GM23338 (cell line): ENCODE results near the gene ANKRD44.

Experiments
- EZH2 ChIP-seq: fragments of 200-600 bp; sonication (generic); IDR thresholded peaks from one replicate; pipeline ENCODE4 v1.8.0; 2017; ENCODE audit warnings: antibody characterized with exemption, mild to moderate bottlenecking, low read depth; ENCODE audit not compliant: unreplicated experiment
- JUNB ChIP-seq: IDR thresholded peaks from one replicate; pipeline ENCODE4 v1.6.1; 2016; ENCODE audit warnings: antibody characterized with exemption; ENCODE audit not compliant: unreplicated experiment
- POLR2AphosphoS5 ChIP-seq: IDR thresholded peaks from 2 replicates; pipeline ENCODE4 v1.6.1; 2016; ENCODE audit warnings: antibody characterized with exemption, low read depth
- TF ChIP-seq, protein P1 (sequence below), 2 experiments: fragments of 200-600 bp in 1 of 2; sonication (generic) in 1 of 2; conservative IDR thresholded peaks; 2 replicates each; pipeline versions ENCODE4 v1.5.1 to v1.6.1; 2016 to 2017; ENCODE audit warnings: antibody characterized with exemption in 2 of 2, low read depth in 2 of 2, mild to moderate bottlenecking in 2 of 2, moderate library complexity in 1 of 2
- TF ChIP-seq, protein P2 (sequence below): IDR thresholded peaks from one replicate; pipeline ENCODE4 v1.6.1; 2018; ENCODE audit warnings: antibody characterized with exemption; ENCODE audit not compliant: unreplicated experiment

DNA sequence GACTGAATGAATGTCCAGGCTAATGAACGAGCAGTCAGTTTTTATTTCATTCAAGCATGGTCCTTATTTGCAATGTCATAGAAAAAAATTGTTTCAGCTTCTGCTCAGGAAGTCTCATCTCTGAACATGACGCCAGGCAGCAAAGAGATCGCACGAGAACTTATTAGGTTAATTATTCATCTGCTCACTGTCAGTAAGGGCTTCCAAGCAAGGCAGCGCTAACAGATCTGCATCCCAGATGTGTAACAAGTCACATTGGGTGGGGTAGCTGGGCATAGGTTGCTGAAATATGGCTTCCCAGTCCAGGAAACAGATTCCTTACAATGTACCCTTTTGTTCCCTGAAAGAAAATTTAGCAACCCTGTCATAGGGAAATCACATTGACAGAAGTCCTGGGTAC is 63.5 kb downstream of the ANKRD44 start:
- TF ChIP-seq EZH2 (no peak), POLR2AphosphoS5 (no peak), JUNB (no peak)
- TF ChIP-seq, protein P1, sequence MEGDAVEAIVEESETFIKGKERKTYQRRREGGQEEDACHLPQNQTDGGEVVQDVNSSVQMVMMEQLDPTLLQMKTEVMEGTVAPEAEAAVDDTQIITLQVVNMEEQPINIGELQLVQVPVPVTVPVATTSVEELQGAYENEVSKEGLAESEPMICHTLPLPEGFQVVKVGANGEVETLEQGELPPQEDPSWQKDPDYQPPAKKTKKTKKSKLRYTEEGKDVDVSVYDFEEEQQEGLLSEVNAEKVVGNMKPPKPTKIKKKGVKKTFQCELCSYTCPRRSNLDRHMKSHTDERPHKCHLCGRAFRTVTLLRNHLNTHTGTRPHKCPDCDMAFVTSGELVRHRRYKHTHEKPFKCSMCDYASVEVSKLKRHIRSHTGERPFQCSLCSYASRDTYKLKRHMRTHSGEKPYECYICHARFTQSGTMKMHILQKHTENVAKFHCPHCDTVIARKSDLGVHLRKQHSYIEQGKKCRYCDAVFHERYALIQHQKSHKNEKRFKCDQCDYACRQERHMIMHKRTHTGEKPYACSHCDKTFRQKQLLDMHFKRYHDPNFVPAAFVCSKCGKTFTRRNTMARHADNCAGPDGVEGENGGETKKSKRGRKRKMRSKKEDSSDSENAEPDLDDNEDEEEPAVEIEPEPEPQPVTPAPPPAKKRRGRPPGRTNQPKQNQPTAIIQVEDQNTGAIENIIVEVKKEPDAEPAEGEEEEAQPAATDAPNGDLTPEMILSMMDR (conservative IDR thresholded peaks at IDR 0.05; ENCODE audit: low read depth in 2 of 2) = no peak
- TF ChIP-seq, protein P2, sequence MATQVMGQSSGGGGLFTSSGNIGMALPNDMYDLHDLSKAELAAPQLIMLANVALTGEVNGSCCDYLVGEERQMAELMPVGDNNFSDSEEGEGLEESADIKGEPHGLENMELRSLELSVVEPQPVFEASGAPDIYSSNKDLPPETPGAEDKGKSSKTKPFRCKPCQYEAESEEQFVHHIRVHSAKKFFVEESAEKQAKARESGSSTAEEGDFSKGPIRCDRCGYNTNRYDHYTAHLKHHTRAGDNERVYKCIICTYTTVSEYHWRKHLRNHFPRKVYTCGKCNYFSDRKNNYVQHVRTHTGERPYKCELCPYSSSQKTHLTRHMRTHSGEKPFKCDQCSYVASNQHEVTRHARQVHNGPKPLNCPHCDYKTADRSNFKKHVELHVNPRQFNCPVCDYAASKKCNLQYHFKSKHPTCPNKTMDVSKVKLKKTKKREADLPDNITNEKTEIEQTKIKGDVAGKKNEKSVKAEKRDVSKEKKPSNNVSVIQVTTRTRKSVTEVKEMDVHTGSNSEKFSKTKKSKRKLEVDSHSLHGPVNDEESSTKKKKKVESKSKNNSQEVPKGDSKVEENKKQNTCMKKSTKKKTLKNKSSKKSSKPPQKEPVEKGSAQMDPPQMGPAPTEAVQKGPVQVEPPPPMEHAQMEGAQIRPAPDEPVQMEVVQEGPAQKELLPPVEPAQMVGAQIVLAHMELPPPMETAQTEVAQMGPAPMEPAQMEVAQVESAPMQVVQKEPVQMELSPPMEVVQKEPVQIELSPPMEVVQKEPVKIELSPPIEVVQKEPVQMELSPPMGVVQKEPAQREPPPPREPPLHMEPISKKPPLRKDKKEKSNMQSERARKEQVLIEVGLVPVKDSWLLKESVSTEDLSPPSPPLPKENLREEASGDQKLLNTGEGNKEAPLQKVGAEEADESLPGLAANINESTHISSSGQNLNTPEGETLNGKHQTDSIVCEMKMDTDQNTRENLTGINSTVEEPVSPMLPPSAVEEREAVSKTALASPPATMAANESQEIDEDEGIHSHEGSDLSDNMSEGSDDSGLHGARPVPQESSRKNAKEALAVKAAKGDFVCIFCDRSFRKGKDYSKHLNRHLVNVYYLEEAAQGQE = no peak
